ENCODE measurements around the gene LIPK.
"Not testable (repeated sequence)": the region's sequence is repeated elsewhere in the genome, so short reads cannot be mapped to it uniquely, and the experiment has no call there.

The LIPK gene

GRCh38 chr10:88725798-88726197 is 19.7 kb downstream of the LIPK start:
- no peak for DNase-seq

DNA sequence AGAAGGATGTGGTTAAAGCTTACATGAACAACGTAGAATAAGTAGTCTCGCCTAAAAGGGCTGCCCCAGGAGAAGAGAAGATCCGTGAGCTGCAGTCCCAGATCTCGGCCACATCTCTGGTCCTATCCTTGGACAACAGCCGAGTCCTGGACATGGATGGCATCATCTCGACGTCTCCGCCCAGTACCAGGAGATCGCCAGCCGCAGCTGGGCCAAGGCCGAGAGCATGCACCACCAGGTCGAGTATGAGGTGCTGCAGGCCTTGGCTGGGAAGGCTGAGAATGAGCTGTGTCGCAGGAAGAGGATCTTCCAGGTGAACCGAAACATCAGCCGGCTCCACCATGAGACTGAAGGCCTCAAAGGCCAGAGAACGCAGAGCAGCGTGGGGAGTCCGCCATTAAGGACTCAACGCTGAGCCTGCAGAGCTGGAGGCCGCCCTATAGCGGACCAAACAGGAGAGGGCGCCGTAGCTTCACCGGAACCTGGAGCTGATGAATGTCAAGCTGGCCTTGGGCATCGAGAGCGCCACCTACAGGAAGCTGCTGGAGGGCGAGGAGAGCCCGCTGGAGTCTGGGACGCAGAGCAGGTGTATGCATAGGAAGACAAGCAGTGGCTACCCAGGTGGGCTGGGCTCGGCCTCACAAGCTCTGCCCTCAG is 22.2 kb downstream of the LIPK start:
- no peak for DNase-seq

- DNase-seq: no peak
These were observed 24.8 kb downstream of the LIPK start for GRCh38 chr10:88730864-88731263.

GRCh38 chr10:88731296-88731695 is 25.2 kb downstream of the LIPK start:
- no peak for DNase-seq

DNA sequence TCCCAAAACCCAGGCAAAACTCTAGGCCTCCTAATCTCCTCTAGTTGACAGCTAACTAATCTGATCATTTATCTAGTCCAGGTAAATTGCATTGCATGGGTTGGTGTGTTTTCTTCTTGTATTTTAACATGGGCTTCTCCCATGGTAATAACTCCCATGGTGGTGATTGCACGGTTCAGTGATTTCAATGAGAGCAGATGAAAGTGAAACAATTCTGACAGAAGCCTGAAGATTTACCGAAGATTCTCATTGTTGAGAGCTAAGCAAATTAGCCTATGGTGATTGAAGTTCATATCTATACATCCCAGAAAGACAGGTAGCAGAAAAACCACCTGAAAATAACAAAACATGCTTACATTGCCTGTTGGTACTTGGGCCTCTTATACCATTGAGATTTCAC is 27.2 kb downstream of the LIPK start:
- no peak for DNase-seq

DNA sequence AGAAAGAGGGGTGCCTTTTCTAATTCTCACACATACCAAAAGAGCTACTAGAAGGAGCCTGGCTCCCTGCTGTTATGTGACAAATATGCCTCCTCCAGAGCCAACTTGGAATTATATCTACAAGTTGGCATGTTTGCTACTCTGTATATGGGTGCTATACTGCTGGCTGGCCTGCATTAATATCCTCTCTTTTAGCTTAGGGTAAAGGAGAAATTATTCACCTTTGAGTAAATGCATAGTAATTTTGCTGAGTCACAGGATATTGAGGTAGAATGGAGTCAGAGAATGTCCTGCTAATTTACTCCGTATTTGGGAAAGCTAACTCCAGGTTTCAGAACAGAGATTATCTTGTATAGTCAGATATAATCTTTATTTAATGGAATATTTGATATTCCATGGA is 29.6 kb downstream of the LIPK start:
- DNase-seq: no peak

GRCh38 chr10:88741921-88742320 is 35.9 kb downstream of the LIPK start:
- not testable (repeated sequence) for DNase-seq

- no peak for DNase-seq
These were observed 36.4 kb downstream of the LIPK start for GRCh38 chr10:88742448-88742847.

- DNase-seq: no peak
These were observed 38.0 kb downstream of the LIPK start for GRCh38 chr10:88744002-88744401.

DNA sequence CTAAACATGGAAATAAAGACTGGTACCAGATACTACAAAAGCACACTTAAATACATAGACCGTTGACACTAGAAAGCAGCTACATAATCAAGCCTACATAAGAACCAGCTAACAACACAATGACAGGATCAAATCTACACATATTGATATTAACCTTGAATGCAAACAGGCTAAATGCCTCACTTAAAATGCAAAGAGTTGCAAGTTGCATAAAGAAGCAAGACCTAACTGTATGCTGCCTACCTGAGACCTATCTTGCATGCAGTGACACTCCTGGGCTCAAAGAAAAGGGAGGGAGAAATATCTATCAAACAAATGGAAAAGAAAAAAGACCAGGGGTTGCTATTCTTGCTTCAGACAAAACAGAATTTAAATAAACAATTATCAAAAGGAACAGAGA is 39.6 kb downstream of the LIPK start:
- DNase-seq: no peak

GRCh38 chr10:88754287-88754686 is 48.2 kb downstream of the LIPK start:
- no peak for DNase-seq

- no peak for DNase-seq
These were observed 49.7 kb downstream of the LIPK start for GRCh38 chr10:88755753-88756152.

DNA sequence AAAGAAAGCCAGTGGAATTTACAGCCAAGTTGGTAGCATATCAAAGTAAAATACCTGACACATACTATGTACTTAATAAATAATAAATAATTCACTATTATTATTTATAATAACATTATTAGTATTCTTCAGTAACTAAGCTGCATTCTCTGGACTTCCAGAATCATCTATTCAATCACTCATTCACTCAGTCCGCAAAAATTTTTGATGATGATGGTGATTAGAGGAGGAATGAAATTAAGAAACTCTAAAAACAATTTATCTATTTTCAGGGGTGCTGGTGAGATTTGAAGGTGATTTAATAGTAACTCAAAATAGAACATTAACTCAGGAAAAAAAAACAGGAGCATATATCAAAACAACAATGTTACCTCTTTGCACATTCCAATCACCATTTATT is 50.6 kb downstream of the LIPK start:
- DNase-seq: no peak

DNA sequence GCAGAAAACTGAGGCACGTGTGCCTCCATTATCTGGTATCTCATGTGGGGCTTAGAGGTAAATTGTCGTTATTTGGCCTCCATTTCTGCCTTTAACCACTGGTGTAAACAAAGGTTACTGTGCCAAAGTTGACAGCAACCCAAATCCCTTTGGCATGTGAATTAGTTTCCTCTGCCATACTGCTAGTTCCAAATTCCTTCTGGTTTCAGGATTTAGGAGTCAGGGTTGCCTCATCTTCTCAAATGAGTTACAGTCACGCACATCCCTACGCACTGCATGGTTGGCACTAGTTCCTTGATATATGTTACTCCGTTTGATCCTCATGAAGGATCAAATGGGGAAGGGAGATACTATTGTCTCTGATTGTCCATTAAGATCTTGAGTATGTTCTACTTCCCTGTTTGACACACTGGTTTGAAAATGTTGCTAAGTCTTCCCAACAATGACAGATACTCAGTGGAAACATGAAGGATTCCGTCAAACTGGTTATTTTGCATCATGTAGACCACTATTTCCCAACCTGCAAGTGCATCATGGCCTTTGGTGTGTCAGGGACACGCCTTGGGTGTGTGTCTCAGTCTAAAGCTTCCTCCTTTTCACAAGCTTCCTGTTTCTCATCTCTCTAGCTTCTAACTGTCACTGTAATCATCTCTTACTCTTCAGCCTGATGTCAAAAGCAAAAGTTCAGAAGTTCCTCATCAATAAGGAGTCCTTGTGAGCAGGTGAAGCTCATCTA is 53.5 kb downstream of the LIPK start, which contains the start of gene LIPN:
Gene LIPN, plus strand, starts transcription at position 655 of the 736 bp plus-strand sequence. CDS start 1,386 bp downstream, outside the sequence.
- no peak for DNase-seq

DNA sequence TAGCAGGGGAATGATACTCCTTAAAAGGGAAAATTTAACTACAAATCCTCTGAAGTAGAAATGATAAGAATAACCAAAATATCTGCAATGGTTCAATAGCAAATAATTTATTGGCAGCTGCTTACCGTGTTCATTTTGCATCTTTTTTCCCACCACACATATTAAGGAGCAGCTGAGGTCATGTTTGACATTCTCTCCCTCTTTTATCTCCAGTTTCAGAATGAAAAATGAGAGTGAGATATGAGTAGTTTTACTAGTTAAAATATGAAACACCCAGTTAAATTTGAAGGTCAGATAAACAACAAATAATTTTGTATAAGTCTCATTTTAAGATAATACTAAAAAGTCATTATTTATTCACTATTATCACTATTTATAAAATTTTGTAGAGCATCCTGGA is 56.9 kb downstream of the LIPK start:
- DNase-seq: no peak

- no peak for DNase-seq
These were observed 57.4 kb downstream of the LIPK start for GRCh38 chr10:88763441-88763840.

DNA sequence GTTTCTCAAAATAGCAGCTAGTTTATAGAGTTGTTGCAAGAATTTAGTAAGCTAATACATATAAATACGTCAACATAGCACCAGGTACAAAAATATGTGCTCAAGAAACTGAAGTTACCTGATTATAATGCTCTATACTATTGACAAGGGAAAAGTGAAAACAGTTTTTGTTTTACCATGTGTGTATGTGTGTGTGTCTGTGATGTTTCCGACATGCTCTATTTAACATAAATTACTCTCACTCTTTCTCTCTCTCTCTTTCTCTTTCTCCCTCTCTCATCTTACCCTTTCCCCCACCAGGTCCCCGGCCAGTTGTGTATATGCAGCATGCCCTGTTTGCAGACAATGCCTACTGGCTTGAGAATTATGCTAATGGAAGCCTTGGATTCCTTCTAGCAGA is 58.1 kb downstream of the LIPK start:
- no peak for DNase-seq

DNA sequence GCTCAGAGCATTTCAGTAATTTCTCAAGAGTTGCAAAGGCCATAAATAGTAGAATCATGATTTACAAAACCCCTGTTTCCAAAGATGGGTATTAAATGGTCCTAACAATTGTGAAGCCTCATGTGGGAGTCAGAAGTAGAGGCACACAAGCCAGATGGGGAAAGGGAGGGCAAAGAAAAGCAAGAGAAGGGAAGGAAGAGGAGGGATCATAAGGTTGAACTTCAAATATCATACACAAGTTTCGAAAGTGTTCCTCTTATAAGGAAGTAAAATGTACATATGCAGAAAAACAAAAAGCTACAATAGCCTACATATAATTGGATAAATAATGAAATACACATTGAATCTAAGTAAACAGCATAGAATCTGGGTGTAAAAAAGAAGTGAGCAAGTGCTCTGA is 59.8 kb downstream of the LIPK start:
- no peak for DNase-seq

- DNase-seq: no peak
These were observed 63.3 kb downstream of the LIPK start for GRCh38 chr10:88769384-88769783.

DNA sequence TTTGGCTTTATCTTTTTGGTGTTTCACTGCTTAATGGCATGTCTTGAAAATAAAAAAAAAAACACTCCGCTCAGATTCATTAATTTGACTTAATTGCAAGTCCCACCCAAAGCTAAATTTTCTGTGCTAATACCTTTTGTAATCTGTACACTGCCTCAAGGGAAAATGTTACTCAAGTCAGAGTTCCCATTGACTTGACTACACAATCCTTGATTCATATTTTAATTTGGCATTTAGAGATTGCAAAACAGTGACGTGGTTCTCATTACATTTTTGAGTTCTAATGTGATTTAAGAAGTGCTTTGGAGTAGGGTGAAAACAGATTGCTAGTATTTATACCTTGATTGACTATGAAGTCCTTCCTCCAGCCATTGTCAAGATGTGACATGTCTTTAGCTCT is 75.2 kb downstream of the LIPK start:
- DNase-seq: no peak

DNA sequence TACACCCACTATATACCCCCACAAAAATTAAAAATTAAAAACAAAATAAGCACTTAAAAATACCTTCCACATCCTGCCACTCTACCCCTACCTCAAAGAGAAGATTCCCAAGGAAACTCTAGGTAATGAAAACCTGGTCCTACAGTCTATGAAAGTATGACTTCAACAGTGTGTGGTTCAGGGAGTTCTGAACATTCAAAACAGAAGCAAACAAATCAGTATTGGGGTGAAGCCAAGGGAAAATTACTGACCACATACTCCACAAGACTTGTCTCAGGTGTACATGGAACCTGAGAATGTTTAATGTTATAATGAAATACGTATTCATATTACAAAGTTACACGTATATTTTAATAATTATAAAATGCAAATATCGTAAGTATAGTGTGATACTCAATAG is 76.2 kb downstream of the LIPK start:
- no peak for DNase-seq

- DNase-seq: no peak
These were observed 77.7 kb downstream of the LIPK start for GRCh38 chr10:88783724-88784123.

GRCh38 chr10:88786032-88786770 is 80.2 kb downstream of the LIPK start:
- DNase-seq: no peak

DNA sequence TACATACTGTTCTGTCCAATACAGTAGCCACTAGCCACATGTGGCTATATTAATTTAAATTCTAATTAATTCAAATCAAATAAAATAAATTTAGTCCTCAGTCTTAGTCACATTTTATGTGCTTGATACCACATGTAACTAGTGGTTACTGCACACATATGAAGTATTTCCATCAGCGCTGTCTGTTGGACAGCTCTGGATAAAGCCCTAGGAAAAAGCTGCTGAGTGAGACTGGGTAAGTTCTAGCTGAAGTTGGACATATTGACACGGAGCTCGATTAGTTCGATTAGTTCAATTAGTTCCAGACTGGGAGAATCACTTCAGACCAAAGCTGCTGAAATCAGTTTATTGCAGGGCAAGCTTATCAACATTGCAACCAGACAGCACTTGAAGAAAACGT is 81.4 kb downstream of the LIPK start:
- no peak for DNase-seq
